Keratinocyte (primary cell): ENCODE results near the gene MACROH2A1. TPM values are rescaled to one million over a fixed set of nuclear protein-coding genes. Genes with fewer than 3 reads are reported as not detected.

Source experiments
- DNase-seq: peaks from one replicate; pipeline ENCODE4 v3.0.0-alpha.2; 2011; ENCODE audit warnings: low read depth, missing footprints, low spot score
- FAIRE-seq: peaks from 2 replicates; lab custom pipeline; 2011; peaks lifted over from hg19 to GRCh38; lab: Jason Lieb, UNC
- H2AFZ ChIP-seq: 2 replicates; pipeline ENCODE4 v1.6.0; 2012; ENCODE audit warnings: low read length, control low read depth, inconsistent platforms; ENCODE audit not compliant: control insufficient read depth
- H3K27ac ChIP-seq: 2 replicates; pipeline ENCODE4 v1.5.1; 2011; ENCODE audit warnings: low read length; ENCODE audit not compliant: control insufficient read depth, insufficient read depth
- H3K27me3 ChIP-seq: 3 replicates; pipeline ENCODE4 v1.6.0; 2011; ENCODE audit warnings: low read length; ENCODE audit not compliant: control insufficient read depth, insufficient read depth; ENCODE audit errors: extremely low read depth
- H3K36me3 ChIP-seq, 2 experiments: 2 replicates in 1 of 2; 3 replicates in 1 of 2; pipeline ENCODE4 v1.5.1; 2011; ENCODE audit warnings: low read length in 2 of 2, mild to moderate bottlenecking in 1 of 2; ENCODE audit not compliant: control insufficient read depth in 2 of 2, insufficient read depth in 2 of 2; ENCODE audit errors: extremely low read depth in 1 of 2
- H3K4me1 ChIP-seq: 3 replicates; pipeline ENCODE4 v1.5.1; 2011; ENCODE audit warnings: low read length; ENCODE audit not compliant: control insufficient read depth, insufficient read depth; ENCODE audit errors: extremely low read depth
- H3K4me2 ChIP-seq: 3 replicates; pipeline ENCODE4 v1.6.0; 2011; ENCODE audit warnings: low read depth, low read length; ENCODE audit not compliant: control insufficient read depth, insufficient read depth; ENCODE audit errors: extremely low read depth
- H3K4me3 ChIP-seq, 3 experiments: fragments of 200-600 bp in 1 of 3; sonication (generic) in 1 of 3; 2 replicates in 2 of 3; 3 replicates in 1 of 3; pipeline ENCODE4 v1.5.1; 2011 to 2016; ENCODE audit warnings: low read length in 3 of 3, mild to moderate bottlenecking in 3 of 3, control low read depth in 2 of 3, inconsistent platforms in 1 of 3, low read depth in 1 of 3, mixed read lengths in 1 of 3, mixed run types in 1 of 3, moderate library complexity in 1 of 3; ENCODE audit not compliant: control insufficient read depth in 2 of 3, insufficient read depth in 2 of 3; ENCODE audit errors: extremely low read depth in 1 of 3
- H3K79me2 ChIP-seq: 2 replicates; pipeline ENCODE4 v1.6.0; 2012; ENCODE audit warnings: low read length; ENCODE audit not compliant: control insufficient read depth, insufficient read depth
- H3K9ac ChIP-seq: 3 replicates; pipeline ENCODE4 v1.6.0; 2011; ENCODE audit warnings: low read length; ENCODE audit not compliant: control insufficient read depth, insufficient read depth; ENCODE audit errors: extremely low read depth
- H3K9me1 ChIP-seq: 3 replicates; pipeline ENCODE4 v1.6.0; 2011; ENCODE audit warnings: low read length; ENCODE audit not compliant: control insufficient read depth, insufficient read depth; ENCODE audit errors: extremely low read depth
- H3K9me3 ChIP-seq: 2 replicates; pipeline ENCODE4 v1.5.1; 2012; ENCODE audit warnings: low read depth, low read length; ENCODE audit not compliant: control insufficient read depth
- H4K20me1 ChIP-seq: 3 replicates; pipeline ENCODE4 v1.6.0; 2011; ENCODE audit warnings: low read length; ENCODE audit not compliant: control insufficient read depth, insufficient read depth; ENCODE audit errors: extremely low read depth
- EZH2 ChIP-seq: IDR thresholded peaks from one replicate; pipeline ENCODE4 v1.6.1; 2012; ENCODE audit warnings: inconsistent platforms, mild to moderate bottlenecking, low read length, moderate library complexity
- dilution Hi-C: fragments of 300-500 bp; cut with MboI; formaldehyde crosslinking; loops from one replicate; pipeline ENCODE4 v1.7.0; 2020; ENCODE audit warnings: low sequenced_read_pairs; ENCODE audit not compliant: extremely low pct_ligation_motif_present
- polyA plus RNA-seq, 5 experiments: library from polyadenylated mRNA; depleted of rRNA in 3 of 5; stranded (reverse) in 3 of 5; stranded (forward) in 1 of 5; unstranded in 1 of 5; fragments of >200 nt; gene quantifications; 1 replicate in 1 of 5; 2 replicates in 3 of 5; 3 replicates in 1 of 5; pipeline versions ENCODE4 v1.2.1 to v1.2.3, GENCODE V29; 2011 to 2012; ENCODE audit warnings: missing spikeins in 2 of 5, low read depth in 1 of 5, low replicate concordance in 1 of 5
- TF ChIP-seq, protein P1 (sequence below), 3 experiments: IDR thresholded peaks in 1 of 3; conservative IDR thresholded peaks in 1 of 3; optimal IDR thresholded peaks in 1 of 3; 2 replicates in 2 of 3; 3 replicates in 1 of 3; pipeline versions ENCODE3 to v1.5.1; 2011; ENCODE audit warnings: low read length in 3 of 3, mild to moderate bottlenecking in 3 of 3, moderate library complexity in 2 of 3, control low read depth in 1 of 3, inconsistent platforms in 1 of 3; ENCODE audit not compliant: insufficient read depth in 2 of 3; ENCODE audit errors: extremely low read depth in 1 of 3

The MACROH2A1 gene
- polyA plus RNA-seq, 1 donor (not counting 4 experiments of a cell fraction or from before 2014, with no cell fraction given) = 208 TPM

DNA sequence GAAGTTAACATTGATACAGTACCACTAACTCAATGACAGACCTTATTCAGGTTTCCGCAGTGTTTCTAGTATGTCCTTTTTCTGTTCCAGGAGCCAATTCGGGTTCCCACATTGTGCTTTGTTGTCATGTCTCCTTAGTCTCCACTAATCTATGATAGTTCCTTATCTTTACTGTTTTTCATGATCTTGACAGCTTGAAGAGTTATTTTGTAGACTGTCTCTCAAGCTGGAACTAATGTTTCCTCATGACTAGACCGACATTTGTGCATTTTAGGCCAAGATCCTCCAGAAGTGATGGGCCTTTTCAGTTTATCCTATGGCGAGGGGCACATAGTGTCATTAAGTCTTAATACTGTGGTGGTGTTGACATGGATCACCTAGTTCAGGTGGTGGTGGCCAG is 104.2 kb downstream of the MACROH2A1 start:
- no peak overlapping the region for H3K4me2 ChIP-seq
- H4K20me1 ChIP-seq = no peaks in the 10 kb centered on the region
- no peak for FAIRE-seq
- TF ChIP-seq EZH2 = no peak
- TF ChIP-seq, protein P1, sequence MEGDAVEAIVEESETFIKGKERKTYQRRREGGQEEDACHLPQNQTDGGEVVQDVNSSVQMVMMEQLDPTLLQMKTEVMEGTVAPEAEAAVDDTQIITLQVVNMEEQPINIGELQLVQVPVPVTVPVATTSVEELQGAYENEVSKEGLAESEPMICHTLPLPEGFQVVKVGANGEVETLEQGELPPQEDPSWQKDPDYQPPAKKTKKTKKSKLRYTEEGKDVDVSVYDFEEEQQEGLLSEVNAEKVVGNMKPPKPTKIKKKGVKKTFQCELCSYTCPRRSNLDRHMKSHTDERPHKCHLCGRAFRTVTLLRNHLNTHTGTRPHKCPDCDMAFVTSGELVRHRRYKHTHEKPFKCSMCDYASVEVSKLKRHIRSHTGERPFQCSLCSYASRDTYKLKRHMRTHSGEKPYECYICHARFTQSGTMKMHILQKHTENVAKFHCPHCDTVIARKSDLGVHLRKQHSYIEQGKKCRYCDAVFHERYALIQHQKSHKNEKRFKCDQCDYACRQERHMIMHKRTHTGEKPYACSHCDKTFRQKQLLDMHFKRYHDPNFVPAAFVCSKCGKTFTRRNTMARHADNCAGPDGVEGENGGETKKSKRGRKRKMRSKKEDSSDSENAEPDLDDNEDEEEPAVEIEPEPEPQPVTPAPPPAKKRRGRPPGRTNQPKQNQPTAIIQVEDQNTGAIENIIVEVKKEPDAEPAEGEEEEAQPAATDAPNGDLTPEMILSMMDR (optimal IDR thresholded peaks at IDR 0.05 in 1 of 3, IDR thresholded peaks at IDR 0.05 in 1 of 3, conservative IDR thresholded peaks at IDR 0.05 in 1 of 3; ENCODE audit: extremely low read depth in 1 of 3, insufficient read depth in 2 of 3, low read length in 3 of 3) = no peak
- H2AFZ ChIP-seq = no peak overlapping the region
- H3K79me2 ChIP-seq = no peaks in the 10 kb centered on the region
- H3K36me3 ChIP-seq = no peaks in the 10 kb centered on the region
- DNase-seq = no peak
- H3K27ac ChIP-seq = no peak overlapping the region
- no peak overlapping the region for H3K9ac ChIP-seq
- no peak overlapping the region for H3K4me3 ChIP-seq
- dilution Hi-C loops = no loop called here
- H3K4me1 ChIP-seq = no peaks in the 10 kb centered on the region
- no peaks in the 10 kb centered on the region for H3K27me3 ChIP-seq
- no peaks in the 10 kb centered on the region for H3K9me3 ChIP-seq
- H3K9me1 ChIP-seq = no peaks in the 10 kb centered on the region

DNA sequence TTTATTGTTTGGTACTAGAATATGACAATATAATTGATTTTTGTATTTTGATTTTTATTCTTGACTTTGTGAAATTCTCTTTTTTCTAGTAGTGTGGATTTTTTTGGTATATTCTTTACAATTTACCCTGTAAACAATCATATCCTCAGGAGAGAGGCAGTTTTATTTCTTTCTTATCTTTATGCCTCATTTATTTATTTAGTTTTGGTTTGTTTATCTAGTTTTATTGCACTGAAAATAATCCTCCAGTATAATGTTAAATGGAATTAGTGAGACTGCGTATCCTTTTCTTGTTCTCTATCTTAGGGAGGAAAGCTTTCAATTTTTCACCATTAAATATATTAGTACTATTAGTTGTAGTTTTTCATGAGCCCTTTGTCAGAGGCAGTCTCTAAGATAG is 109.4 kb downstream of the MACROH2A1 start:
- H3K36me3 ChIP-seq = no peaks in the 10 kb centered on the region
- H3K4me1 ChIP-seq = no peaks in the 10 kb centered on the region
- H3K9me3 ChIP-seq = no peaks in the 10 kb centered on the region
- DNase-seq (no peak), FAIRE-seq (no peak)
- no peak overlapping the region for H3K9ac ChIP-seq
- peaks cover 4% of the 10 kb centered on the region for H3K27me3 ChIP-seq
- dilution Hi-C loops = no loop called here
- H2AFZ ChIP-seq = no peak overlapping the region
- H3K4me2 ChIP-seq = no peak overlapping the region
- H3K4me3 ChIP-seq = no peak overlapping the region
- H3K79me2 ChIP-seq = no peaks in the 10 kb centered on the region
- no peak overlapping the region for H3K27ac ChIP-seq
- H4K20me1 ChIP-seq = no peaks in the 10 kb centered on the region
- TF ChIP-seq, protein P1 (optimal IDR thresholded peaks at IDR 0.05 in 1 of 3, IDR thresholded peaks at IDR 0.05 in 1 of 3, conservative IDR thresholded peaks at IDR 0.05 in 1 of 3; ENCODE audit: extremely low read depth in 1 of 3, insufficient read depth in 2 of 3, low read length in 3 of 3) = no peak
- no peak for TF ChIP-seq EZH2
- H3K9me1 ChIP-seq = no peaks in the 10 kb centered on the region
